ENCODE data around the gene NOXRED1.

DNA sequence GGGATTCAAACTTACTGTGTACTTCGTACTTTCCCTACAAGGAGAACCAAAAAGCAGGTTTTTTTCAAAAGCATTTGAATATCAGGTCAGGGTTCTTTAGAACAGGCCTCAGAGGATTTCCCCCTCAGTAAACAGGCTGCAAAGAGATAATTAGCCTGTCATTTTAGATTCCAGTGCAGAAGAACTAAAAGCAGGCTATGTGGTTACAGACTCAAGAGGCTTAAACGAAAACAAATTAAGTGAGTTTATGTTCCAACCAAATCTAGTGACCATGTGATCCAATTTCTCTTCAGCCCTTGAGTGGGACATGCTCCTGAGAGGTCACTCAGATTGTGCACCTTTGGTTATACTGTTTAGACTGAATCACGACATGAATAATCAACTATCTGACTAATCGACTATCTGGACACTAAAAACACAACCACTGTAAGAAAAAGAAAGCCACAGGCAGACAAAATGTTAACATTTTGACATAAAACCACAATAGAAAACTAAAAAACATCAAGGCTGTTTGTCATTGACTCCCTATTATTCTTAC lies 51.0 kb downstream of the NOXRED1 start:
- TF ChIP-seq CTCF (IDR thresholded peaks at IDR 0.05) = no peak
- no peak for TF ChIP-seq POLR2A (IDR thresholded peaks at IDR 0.05)

Measured in thyroid gland (tissue), 4 donors.